ENCODE results near the gene IRF2BP2. TPM values are rescaled to one million over a fixed set of nuclear protein-coding genes. Genes with fewer than 3 reads are reported as not detected.

Gene IRF2BP2
- 64.1 and 80.3 TPM in 2 replicates for total RNA-seq

GRCh38 chr1:234610061-234610665 lies at the start of gene IRF2BP2:
TSS of gene IRF2BP2 (minus strand) at chr1:234610178. CDS start at chr1:234609494, 684 bp downstream.
- FAIRE-seq, result no peak
- DNase-seq (ENCODE audit: low read depth), result no peak
- peak within 1 kb of the TSS; percentile 71 for H3K4me3 ChIP-seq (ENCODE audit: low read depth, low read length)
- TF ChIP-seq CTCF (IDR thresholded peaks at IDR 0.05; ENCODE audit: insufficient read depth, low read length, severe bottlenecking), result peak; percentile 11
- H3K36me3 ChIP-seq (ENCODE audit: control insufficient read depth, insufficient read depth, low read length), result peaks cover 11% of the 10 kb centered on the region
- H3K27me3 ChIP-seq (ENCODE audit: control insufficient read depth, insufficient read depth, low read length), result no peaks in the 10 kb centered on the region

GRCh38 chr1:234659538-234659937 lies 49.6 kb upstream of the IRF2BP2 start:
- Histone ChIP-seq H3K4me3 (ENCODE audit: low read depth, low read length) (no peak overlapping the region), H3K27me3 (ENCODE audit: control insufficient read depth, insufficient read depth, low read length) (no peaks in the 10 kb centered on the region), H3K36me3 (ENCODE audit: control insufficient read depth, insufficient read depth, low read length) (no peaks in the 10 kb centered on the region)
- TF ChIP-seq CTCF (IDR thresholded peaks at IDR 0.05; ENCODE audit: insufficient read depth, low read length, severe bottlenecking), result no peak
- no peak for FAIRE-seq
- peak; percentile 93 for DNase-seq (ENCODE audit: low read depth)

- Histone ChIP-seq H3K36me3 (ENCODE audit: control insufficient read depth, insufficient read depth, low read length) (no peaks in the 10 kb centered on the region), H3K27me3 (ENCODE audit: control insufficient read depth, insufficient read depth, low read length) (no peaks in the 10 kb centered on the region), H3K4me3 (ENCODE audit: low read depth, low read length) (no peak overlapping the region)
- FAIRE-seq (peak; percentile 13), DNase-seq (ENCODE audit: low read depth) (peak; percentile 99)
- no peak for TF ChIP-seq CTCF (IDR thresholded peaks at IDR 0.05; ENCODE audit: insufficient read depth, low read length, severe bottlenecking)
These were observed 48.2 kb upstream of the IRF2BP2 start for GRCh38 chr1:234658138-234658537.

- FAIRE-seq (peak; percentile 98), DNase-seq (ENCODE audit: low read depth) (peak; percentile 100)
- TF ChIP-seq CTCF (IDR thresholded peaks at IDR 0.05; ENCODE audit: insufficient read depth, low read length, severe bottlenecking), result no peak
- Histone ChIP-seq H3K36me3 (ENCODE audit: control insufficient read depth, insufficient read depth, low read length) (no peaks in the 10 kb centered on the region), H3K4me3 (ENCODE audit: low read depth, low read length) (peak overlapping the region; percentile 58), H3K27me3 (ENCODE audit: control insufficient read depth, insufficient read depth, low read length) (no peaks in the 10 kb centered on the region)
These were observed 47.1 kb upstream of the IRF2BP2 start for GRCh38 chr1:234656944-234657654.

GRCh38 chr1:234656070-234656895 lies 46.3 kb upstream of the IRF2BP2 start:
- Histone ChIP-seq H3K27me3 (ENCODE audit: control insufficient read depth, insufficient read depth, low read length) (no peaks in the 10 kb centered on the region), H3K4me3 (ENCODE audit: low read depth, low read length) (peak overlapping the region; percentile 58), H3K36me3 (ENCODE audit: control insufficient read depth, insufficient read depth, low read length) (no peaks in the 10 kb centered on the region)
- DNase-seq (ENCODE audit: low read depth), result no peak
- TF ChIP-seq CTCF (IDR thresholded peaks at IDR 0.05; ENCODE audit: insufficient read depth, low read length, severe bottlenecking), result no peak
- FAIRE-seq, result no peak

Measured in bronchial epithelial cell (primary cell).